ENCODE data around the gene BAG3. TPM values are rescaled to one million over a fixed set of nuclear protein-coding genes. Genes with fewer than 3 reads are reported as not detected.

The BAG3 gene
- total RNA-seq, 2 donors from 2014 or later = 13.4 to 19.5 TPM

DNA sequence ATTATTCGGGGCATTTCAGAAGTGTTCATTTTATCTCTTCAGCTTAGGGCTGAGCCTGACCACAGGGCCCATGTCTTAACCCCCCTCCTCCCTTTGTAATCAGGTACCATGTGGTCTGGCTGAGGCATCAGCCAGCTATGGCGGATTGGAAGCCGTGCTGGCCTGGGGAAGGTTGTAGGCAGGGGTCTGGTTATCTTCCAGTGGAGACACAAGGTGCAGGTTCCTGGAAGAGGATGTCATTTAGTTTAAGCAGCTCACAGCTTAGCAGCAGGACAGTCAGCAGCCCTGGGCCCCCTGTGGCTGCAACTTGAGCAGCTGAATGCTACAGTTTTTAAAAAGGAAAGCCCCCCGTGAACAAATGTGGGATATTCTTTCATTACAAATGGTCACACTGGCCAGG lies 22.1 kb downstream of the BAG3 start:
- Mint-ChIP-seq H3K27ac (peak overlapping the region; percentile 22), H3K4me1 (peaks cover 23% of the 10 kb centered on the region), H3K36me3 (ENCODE audit: low read depth) (peaks cover 49% of the 10 kb centered on the region), H3K4me3 (no peak overlapping the region), H3K27me3 (ENCODE audit: insufficient read depth) (no peaks in the 10 kb centered on the region), H3K9me3 (no peaks in the 10 kb centered on the region)
- Histone ChIP-seq H3K9me3 (ENCODE audit: control insufficient read depth, low read length) (no peaks in the 10 kb centered on the region), H3K4me1 (ENCODE audit: control insufficient read depth, insufficient read depth, low read length) (peaks cover 3% of the 10 kb centered on the region), H3K9ac (ENCODE audit: extremely low read depth, low read length, poor library complexity, severe bottlenecking) (no peak overlapping the region), H3K36me3 (ENCODE audit: control insufficient read depth, insufficient read depth, low read length) (peaks cover 74% of the 10 kb centered on the region), H3K27me3 (ENCODE audit: control insufficient read depth, insufficient read depth, low read length, poor library complexity, severe bottlenecking) (no peaks in the 10 kb centered on the region), H3K4me3 (ENCODE audit: low read length) (no peak overlapping the region), H3K27ac (ENCODE audit: low read depth, low read length) (no peak overlapping the region)
- 50 to 64% methylated on average over 2 to 4 of the region's 4 CpGs for WGBS, 2 experiments (ENCODE audit: insufficient coverage in 1 of 2, insufficient read length in 1 of 2)
- no peak for DNase-seq
- TF ChIP-seq, protein P1, sequence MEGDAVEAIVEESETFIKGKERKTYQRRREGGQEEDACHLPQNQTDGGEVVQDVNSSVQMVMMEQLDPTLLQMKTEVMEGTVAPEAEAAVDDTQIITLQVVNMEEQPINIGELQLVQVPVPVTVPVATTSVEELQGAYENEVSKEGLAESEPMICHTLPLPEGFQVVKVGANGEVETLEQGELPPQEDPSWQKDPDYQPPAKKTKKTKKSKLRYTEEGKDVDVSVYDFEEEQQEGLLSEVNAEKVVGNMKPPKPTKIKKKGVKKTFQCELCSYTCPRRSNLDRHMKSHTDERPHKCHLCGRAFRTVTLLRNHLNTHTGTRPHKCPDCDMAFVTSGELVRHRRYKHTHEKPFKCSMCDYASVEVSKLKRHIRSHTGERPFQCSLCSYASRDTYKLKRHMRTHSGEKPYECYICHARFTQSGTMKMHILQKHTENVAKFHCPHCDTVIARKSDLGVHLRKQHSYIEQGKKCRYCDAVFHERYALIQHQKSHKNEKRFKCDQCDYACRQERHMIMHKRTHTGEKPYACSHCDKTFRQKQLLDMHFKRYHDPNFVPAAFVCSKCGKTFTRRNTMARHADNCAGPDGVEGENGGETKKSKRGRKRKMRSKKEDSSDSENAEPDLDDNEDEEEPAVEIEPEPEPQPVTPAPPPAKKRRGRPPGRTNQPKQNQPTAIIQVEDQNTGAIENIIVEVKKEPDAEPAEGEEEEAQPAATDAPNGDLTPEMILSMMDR (conservative IDR thresholded peaks at IDR 0.05) = no peak

- Histone ChIP-seq H3K27me3 (ENCODE audit: control insufficient read depth, insufficient read depth, low read length, poor library complexity, severe bottlenecking) (no peaks in the 10 kb centered on the region), H3K9ac (ENCODE audit: extremely low read depth, low read length, poor library complexity, severe bottlenecking) (no peak overlapping the region), H3K36me3 (ENCODE audit: control insufficient read depth, insufficient read depth, low read length) (peaks cover 64% of the 10 kb centered on the region), H3K9me3 (ENCODE audit: control insufficient read depth, low read length) (no peaks in the 10 kb centered on the region), H3K4me1 (ENCODE audit: control insufficient read depth, insufficient read depth, low read length) (no peaks in the 10 kb centered on the region), H3K4me3 (ENCODE audit: low read length) (no peak overlapping the region), H3K27ac (ENCODE audit: low read depth, low read length) (no peak overlapping the region)
- H3K27ac Mint-ChIP-seq = no peak overlapping the region
- DNase-seq = no peak
- H3K27me3 Mint-ChIP-seq (ENCODE audit: insufficient read depth) = no peaks in the 10 kb centered on the region
- H3K4me1 Mint-ChIP-seq = peaks cover 14% of the 10 kb centered on the region
- WGBS, 2 experiments (ENCODE audit: insufficient coverage in 1 of 2, insufficient read length in 1 of 2) = 84 to 91% methylated on average over 4 to 9 of the region's 9 CpGs
- H3K4me3 Mint-ChIP-seq = no peak overlapping the region
- TF ChIP-seq, protein P1 (conservative IDR thresholded peaks at IDR 0.05) = no peak
- no peaks in the 10 kb centered on the region for H3K9me3 Mint-ChIP-seq
- H3K36me3 Mint-ChIP-seq (ENCODE audit: low read depth) = peaks cover 48% of the 10 kb centered on the region
Measured at GRCh38 chr10:119675483-119676170, 24.4 kb downstream of the BAG3 start.

DNA sequence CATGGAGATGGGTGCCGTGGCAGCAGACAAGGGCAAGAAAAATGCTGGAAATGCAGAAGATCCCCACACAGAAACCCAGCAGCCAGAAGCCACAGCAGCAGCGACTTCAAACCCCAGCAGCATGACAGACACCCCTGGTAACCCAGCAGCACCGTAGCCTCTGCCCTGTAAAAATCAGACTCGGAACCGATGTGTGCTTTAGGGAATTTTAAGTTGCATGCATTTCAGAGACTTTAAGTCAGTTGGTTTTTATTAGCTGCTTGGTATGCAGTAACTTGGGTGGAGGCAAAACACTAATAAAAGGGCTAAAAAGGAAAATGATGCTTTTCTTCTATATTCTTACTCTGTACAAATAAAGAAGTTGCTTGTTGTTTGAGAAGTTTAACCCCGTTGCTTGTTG lies 25.9 kb downstream of the BAG3 start:
- H3K27ac ChIP-seq (ENCODE audit: low read depth, low read length) = no peak overlapping the region
- 92 to 94% methylated on average over 5 to 6 of the region's 6 CpGs for WGBS, 2 experiments (ENCODE audit: insufficient coverage in 1 of 2, insufficient read length in 1 of 2)
- H3K4me1 ChIP-seq (ENCODE audit: control insufficient read depth, insufficient read depth, low read length) = no peaks in the 10 kb centered on the region
- Mint-ChIP-seq H3K4me3 (no peak overlapping the region), H3K27ac (peak overlapping the region; percentile 23), H3K9me3 (peaks cover 5% of the 10 kb centered on the region), H3K27me3 (ENCODE audit: insufficient read depth) (peaks cover 2% of the 10 kb centered on the region), H3K36me3 (ENCODE audit: low read depth) (peaks cover 35% of the 10 kb centered on the region), H3K4me1 (peaks cover 14% of the 10 kb centered on the region)
- H3K36me3 ChIP-seq (ENCODE audit: control insufficient read depth, insufficient read depth, low read length) = peaks cover 51% of the 10 kb centered on the region
- H3K9me3 ChIP-seq (ENCODE audit: control insufficient read depth, low read length) = no peaks in the 10 kb centered on the region
- TF ChIP-seq, protein P1 (conservative IDR thresholded peaks at IDR 0.05) = no peak
- H3K27me3 ChIP-seq (ENCODE audit: control insufficient read depth, insufficient read depth, low read length, poor library complexity, severe bottlenecking) = no peaks in the 10 kb centered on the region
- H3K4me3 ChIP-seq (ENCODE audit: low read length) = no peak overlapping the region
- no peak overlapping the region for H3K9ac ChIP-seq (ENCODE audit: extremely low read depth, low read length, poor library complexity, severe bottlenecking)
- no peak for DNase-seq
